ENCODE data around the gene WDR73.
"Not testable (repeated sequence)": the region's sequence is repeated elsewhere in the genome, so short reads cannot be mapped to it uniquely, and the experiment has no call there.

The WDR73 gene
- 31.1 to 46.7 (median 32.7) reads per million in 3 donors for total RNA-seq

DNA sequence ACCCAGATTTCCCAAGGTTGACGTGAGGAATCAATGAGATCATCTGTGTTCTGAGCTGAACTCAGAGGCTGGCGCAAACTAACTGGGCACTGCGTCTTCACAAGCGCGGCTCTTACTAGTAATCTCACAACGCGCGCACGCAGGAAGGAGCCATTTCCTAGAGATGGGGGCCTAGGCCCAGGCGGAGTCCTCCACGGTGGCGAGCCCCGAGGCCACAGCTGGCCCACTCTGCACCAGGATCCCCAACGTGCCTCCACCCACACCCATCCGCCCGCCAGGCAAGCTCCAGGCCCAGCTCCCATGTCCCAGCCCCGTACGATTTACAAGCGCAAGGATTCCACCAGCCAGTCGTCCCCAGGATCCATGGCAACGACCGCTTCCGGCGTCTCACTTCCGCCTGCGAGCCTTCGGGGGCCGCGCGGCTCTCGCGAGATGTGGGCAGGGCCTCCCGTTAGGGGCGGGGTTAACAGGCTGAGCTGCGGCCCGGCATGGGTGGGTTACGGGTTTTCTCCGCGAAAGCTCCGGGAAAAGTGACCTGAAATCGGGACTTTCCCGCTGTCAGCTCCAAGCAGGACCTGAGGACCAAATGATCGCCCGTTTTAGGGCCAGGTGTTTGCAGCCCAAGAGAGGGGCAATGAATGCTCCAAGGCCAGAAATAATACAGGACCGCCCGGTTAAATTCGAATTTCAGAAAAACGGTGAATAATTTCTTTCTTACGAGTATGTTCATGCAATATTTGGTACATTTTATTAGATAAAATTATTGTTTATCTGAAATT, at the start of gene WDR73:
WDR73 (minus strand) TSS at position 374 of the 779 bp plus-strand sequence; CDS start at position 365, 9 bp downstream.
- peak; percentile 94 to 98 (median 94) for DNase-seq

DNA sequence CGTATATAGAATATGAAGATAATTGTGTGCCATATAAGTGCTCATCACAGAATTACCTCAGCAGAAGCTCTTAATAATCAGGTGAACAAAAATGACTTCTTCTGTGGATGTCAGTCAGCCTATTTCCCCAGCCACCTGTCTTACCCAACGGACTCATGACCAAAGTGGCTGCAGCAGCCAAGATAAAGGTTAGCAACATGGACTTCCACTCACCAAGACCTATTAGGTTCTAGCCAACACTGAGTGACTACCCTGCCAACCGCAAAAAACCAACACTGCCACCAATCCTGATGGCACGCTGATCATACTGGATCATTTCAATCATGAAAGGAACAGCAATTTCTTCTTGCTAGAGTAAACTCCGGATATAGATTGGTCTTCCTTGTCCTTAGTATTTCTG, 49.7 kb upstream of the WDR73 start:
- Histone ChIP-seq H3K27me3 (replicated peaks; ENCODE audit: control insufficient read depth, insufficient read depth, low read length, poor library complexity, severe bottlenecking) (no peaks in the 10 kb centered on the region), H3K4me3 (ENCODE audit: insufficient read depth, low read depth, low read length, poor library complexity, severe bottlenecking) (no peak overlapping the region), H3K4me1 (ENCODE audit: control insufficient read depth, insufficient read depth, low read length, poor library complexity, severe bottlenecking) (no peaks in the 10 kb centered on the region), H3K27ac (ENCODE audit: insufficient read depth, low read length, poor library complexity, severe bottlenecking) (no peak overlapping the region), H3K36me3 (ENCODE audit: control insufficient read depth, insufficient read depth, low read length) (no peaks in the 10 kb centered on the region), H3K9me3 (ENCODE audit: control insufficient read depth, low read length) (no peaks in the 10 kb centered on the region)
- no peak for DNase-seq

More for the DNA sequence above, at the start of gene WDR73:
- peak within 1 kb of the TSS; percentile 93 for H3K27ac ChIP-seq (ENCODE audit: insufficient read depth, low read length, poor library complexity, severe bottlenecking)
- H3K4me1 ChIP-seq (ENCODE audit: control insufficient read depth, insufficient read depth, low read length, poor library complexity, severe bottlenecking): peaks cover 28% of the 10 kb centered on the region
- H3K36me3 ChIP-seq (ENCODE audit: control insufficient read depth, insufficient read depth, low read length): peaks cover 18% of the 10 kb centered on the region
- H3K9me3 ChIP-seq (ENCODE audit: control insufficient read depth, low read length): no peaks in the 10 kb centered on the region
- H3K27me3 ChIP-seq (replicated peaks; ENCODE audit: control insufficient read depth, insufficient read depth, low read length, poor library complexity, severe bottlenecking): no peaks in the 10 kb centered on the region
- H3K4me3 ChIP-seq (ENCODE audit: insufficient read depth, low read depth, low read length, poor library complexity, severe bottlenecking): peak within 1 kb of the TSS; percentile 89

DNA sequence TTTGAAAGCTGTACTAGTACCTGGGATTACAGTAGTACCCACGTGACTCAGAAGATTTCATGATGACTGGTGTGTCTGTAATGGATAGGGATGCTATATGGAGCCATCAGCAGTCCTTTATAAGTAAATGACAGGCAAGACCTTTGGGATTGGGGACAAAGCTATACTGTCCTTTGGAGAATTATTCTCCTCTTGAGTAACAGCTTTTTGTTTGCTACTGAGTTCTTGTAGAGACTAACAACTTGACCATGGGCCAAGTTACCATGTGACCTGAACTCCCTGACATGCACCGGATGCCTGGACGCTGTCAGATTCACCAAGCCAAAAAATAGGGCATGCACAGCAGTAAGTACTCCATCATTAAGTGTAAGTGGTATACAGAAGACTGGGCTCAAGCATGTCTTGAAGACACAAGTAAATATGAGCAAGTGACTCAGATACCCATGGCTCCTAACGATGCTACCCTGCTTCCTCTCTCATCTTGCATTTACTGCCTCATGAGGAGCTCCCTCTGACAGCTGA, 48.9 kb upstream of the WDR73 start:
- Histone ChIP-seq H3K4me1 (ENCODE audit: control insufficient read depth, insufficient read depth, low read length, poor library complexity, severe bottlenecking) (no peaks in the 10 kb centered on the region), H3K27ac (ENCODE audit: insufficient read depth, low read length, poor library complexity, severe bottlenecking) (no peak overlapping the region)
- DNase-seq: no peak

DNA sequence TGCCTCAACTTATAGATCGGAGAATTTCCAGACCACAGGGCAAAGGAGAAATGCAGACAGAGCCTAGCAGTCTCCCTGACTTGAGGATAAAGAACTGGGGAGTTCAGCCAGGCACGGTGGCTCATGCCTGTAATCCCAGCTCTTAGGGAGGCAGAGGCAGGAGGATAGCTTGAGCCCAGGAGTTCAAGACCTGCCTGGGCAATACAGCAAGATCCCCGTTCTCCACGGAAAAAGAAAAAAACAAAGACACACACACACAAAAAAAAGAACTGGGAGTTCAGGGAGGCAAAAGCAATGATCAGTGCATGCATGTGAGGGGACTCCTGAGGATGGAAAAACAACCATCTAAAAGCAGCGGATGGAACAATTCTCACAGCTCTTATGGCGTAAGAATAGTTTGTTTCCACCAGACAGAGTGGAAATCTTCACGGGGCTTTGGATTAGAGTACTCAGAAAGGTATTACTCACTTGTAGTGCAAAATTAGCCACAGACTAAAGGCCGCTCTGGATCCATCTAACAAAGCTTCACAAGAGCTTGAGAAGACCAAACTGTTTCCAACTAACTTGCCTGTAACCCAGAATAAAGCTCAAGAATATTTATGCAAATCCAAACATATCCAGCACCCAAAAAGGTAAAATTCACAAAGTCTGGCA, 45.6 kb upstream of the WDR73 start:
- DNase-seq: no peak
- no peaks in the 10 kb centered on the region for H3K9me3 ChIP-seq (ENCODE audit: control insufficient read depth, low read length)
- no peaks in the 10 kb centered on the region for H3K27me3 ChIP-seq (replicated peaks; ENCODE audit: control insufficient read depth, insufficient read depth, low read length, poor library complexity, severe bottlenecking)
- no peaks in the 10 kb centered on the region for H3K36me3 ChIP-seq (ENCODE audit: control insufficient read depth, insufficient read depth, low read length)
- no peak overlapping the region for H3K27ac ChIP-seq (ENCODE audit: insufficient read depth, low read length, poor library complexity, severe bottlenecking)
- H3K4me3 ChIP-seq (ENCODE audit: insufficient read depth, low read depth, low read length, poor library complexity, severe bottlenecking): no peak overlapping the region
- H3K4me1 ChIP-seq (ENCODE audit: control insufficient read depth, insufficient read depth, low read length, poor library complexity, severe bottlenecking): no peaks in the 10 kb centered on the region

More for the DNA sequence above, 48.9 kb upstream of the WDR73 start:
- no peaks in the 10 kb centered on the region for H3K9me3 ChIP-seq (ENCODE audit: control insufficient read depth, low read length)
- H3K4me3 ChIP-seq (ENCODE audit: insufficient read depth, low read depth, low read length, poor library complexity, severe bottlenecking): no peak overlapping the region
- H3K36me3 ChIP-seq (ENCODE audit: control insufficient read depth, insufficient read depth, low read length): no peaks in the 10 kb centered on the region
- H3K27me3 ChIP-seq (replicated peaks; ENCODE audit: control insufficient read depth, insufficient read depth, low read length, poor library complexity, severe bottlenecking): no peaks in the 10 kb centered on the region

DNA sequence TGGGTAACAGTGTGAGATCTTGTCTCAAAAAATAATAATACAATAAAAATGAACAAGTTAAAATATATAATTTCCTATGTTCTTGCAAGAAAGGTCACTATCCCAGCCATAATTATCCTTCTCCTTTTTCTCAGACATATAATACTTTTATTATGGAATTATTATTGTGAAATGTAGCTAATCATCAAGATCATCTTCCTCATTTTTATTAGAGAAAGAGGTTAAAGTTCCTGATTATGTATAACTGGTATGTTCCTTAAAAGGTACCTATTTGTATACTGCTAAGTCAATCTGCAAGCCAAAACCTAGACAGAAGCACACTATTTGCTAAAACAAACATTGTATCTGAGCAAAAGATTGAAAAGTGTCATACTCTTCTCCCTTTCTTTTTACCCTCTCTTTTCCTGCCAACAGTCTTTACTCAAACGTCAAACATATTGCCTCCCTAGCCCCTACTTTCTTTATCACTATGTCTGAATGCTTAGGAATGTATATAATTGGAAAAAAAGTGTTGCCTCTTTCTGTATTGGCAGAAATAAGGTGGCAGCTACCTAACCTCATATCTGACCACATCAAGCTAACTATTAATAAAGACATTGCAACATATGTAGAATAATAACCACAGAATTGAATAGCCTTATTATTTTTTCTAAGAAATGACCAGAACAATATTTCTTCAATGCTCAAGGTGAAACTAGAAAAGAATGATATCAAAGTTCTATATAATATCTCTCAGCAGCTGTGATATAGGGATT, 43.3 kb upstream of the WDR73 start:
- Histone ChIP-seq H3K9me3 (ENCODE audit: control insufficient read depth, low read length) (no peaks in the 10 kb centered on the region), H3K36me3 (ENCODE audit: control insufficient read depth, insufficient read depth, low read length) (no peaks in the 10 kb centered on the region), H3K4me1 (ENCODE audit: control insufficient read depth, insufficient read depth, low read length, poor library complexity, severe bottlenecking) (no peaks in the 10 kb centered on the region), H3K27ac (ENCODE audit: insufficient read depth, low read length, poor library complexity, severe bottlenecking) (no peak overlapping the region), H3K27me3 (replicated peaks; ENCODE audit: control insufficient read depth, insufficient read depth, low read length, poor library complexity, severe bottlenecking) (no peaks in the 10 kb centered on the region), H3K4me3 (ENCODE audit: insufficient read depth, low read depth, low read length, poor library complexity, severe bottlenecking) (no peak overlapping the region)
- DNase-seq: no peak

DNA sequence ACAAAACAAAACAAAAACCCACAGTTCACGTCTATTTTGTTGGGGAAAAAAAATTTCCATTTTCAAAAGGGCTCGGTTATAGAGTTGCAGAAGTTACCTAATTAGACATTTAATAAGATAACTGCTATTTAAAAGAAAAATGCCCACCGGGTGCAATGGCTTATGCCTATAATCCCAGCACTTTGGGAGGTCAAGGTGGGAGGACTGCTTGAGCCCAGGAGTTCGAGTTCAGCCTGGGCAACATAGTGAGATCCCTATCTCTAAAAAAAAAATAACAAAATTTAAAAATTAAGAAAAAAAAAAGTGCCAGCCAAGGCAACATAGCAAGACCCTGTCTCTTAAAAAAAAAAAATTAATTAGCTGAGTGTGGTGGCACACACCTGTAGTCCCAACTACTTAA, 42.7 kb upstream of the WDR73 start:
- H3K4me1 ChIP-seq (ENCODE audit: control insufficient read depth, insufficient read depth, low read length, poor library complexity, severe bottlenecking): no peaks in the 10 kb centered on the region
- no peak overlapping the region for H3K27ac ChIP-seq (ENCODE audit: insufficient read depth, low read length, poor library complexity, severe bottlenecking)
- H3K9me3 ChIP-seq (ENCODE audit: control insufficient read depth, low read length): no peaks in the 10 kb centered on the region
- no peaks in the 10 kb centered on the region for H3K36me3 ChIP-seq (ENCODE audit: control insufficient read depth, insufficient read depth, low read length)
- no peak overlapping the region for H3K4me3 ChIP-seq (ENCODE audit: insufficient read depth, low read depth, low read length, poor library complexity, severe bottlenecking)
- H3K27me3 ChIP-seq (replicated peaks; ENCODE audit: control insufficient read depth, insufficient read depth, low read length, poor library complexity, severe bottlenecking): no peaks in the 10 kb centered on the region
- DNase-seq: no peak

DNA sequence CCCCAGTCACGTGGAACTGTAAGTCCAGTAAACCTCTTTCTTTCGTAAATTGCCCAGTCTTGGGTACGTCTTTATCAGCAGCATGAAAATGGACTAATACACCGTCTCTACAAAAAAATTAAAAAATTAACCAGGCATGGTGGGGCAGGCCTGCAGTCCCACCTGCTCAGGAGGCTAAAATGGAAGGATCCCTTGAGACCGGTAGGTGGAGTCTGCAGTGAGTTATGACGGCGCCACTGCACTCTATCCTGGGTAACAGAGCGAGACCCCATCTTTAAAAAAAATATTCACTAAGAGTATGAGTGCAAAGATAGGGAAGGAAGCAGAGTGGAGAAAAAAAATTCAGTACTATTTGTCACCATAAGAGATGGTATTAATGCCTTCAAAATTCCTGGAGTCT, 36.3 kb upstream of the WDR73 start:
- H3K4me1 ChIP-seq (ENCODE audit: control insufficient read depth, insufficient read depth, low read length, poor library complexity, severe bottlenecking): no peaks in the 10 kb centered on the region
- H3K4me3 ChIP-seq (ENCODE audit: insufficient read depth, low read depth, low read length, poor library complexity, severe bottlenecking): no peak overlapping the region
- H3K9me3 ChIP-seq (ENCODE audit: control insufficient read depth, low read length): no peaks in the 10 kb centered on the region
- peaks cover 22% of the 10 kb centered on the region for H3K36me3 ChIP-seq (ENCODE audit: control insufficient read depth, insufficient read depth, low read length)
- DNase-seq: no peak
- H3K27me3 ChIP-seq (replicated peaks; ENCODE audit: control insufficient read depth, insufficient read depth, low read length, poor library complexity, severe bottlenecking): no peaks in the 10 kb centered on the region
- no peak overlapping the region for H3K27ac ChIP-seq (ENCODE audit: insufficient read depth, low read length, poor library complexity, severe bottlenecking)

DNA sequence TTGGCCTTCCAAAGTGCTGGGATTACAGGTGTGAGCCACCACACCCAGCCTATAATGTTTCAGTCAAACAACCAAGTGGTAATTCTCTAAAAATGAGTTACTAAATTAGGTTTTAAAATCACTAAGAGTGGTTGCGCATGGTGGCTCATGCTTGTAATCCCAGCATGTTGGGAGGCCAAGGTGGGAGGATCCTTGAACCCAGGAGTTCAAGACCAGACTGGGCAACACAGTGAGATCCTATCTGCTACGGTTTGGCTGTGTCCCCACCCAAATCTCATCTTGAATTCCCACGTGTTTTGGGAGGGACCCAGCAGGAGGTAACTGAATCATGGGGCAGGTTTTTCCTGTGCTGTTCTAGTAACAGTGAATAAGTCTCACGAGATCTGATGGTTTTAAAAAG, 35.8 kb upstream of the WDR73 start:
- no peaks in the 10 kb centered on the region for H3K9me3 ChIP-seq (ENCODE audit: control insufficient read depth, low read length)
- H3K27me3 ChIP-seq (replicated peaks; ENCODE audit: control insufficient read depth, insufficient read depth, low read length, poor library complexity, severe bottlenecking): no peaks in the 10 kb centered on the region
- no peak overlapping the region for H3K4me3 ChIP-seq (ENCODE audit: insufficient read depth, low read depth, low read length, poor library complexity, severe bottlenecking)
- peaks cover 22% of the 10 kb centered on the region for H3K36me3 ChIP-seq (ENCODE audit: control insufficient read depth, insufficient read depth, low read length)
- no peak for DNase-seq
- no peaks in the 10 kb centered on the region for H3K4me1 ChIP-seq (ENCODE audit: control insufficient read depth, insufficient read depth, low read length, poor library complexity, severe bottlenecking)
- H3K27ac ChIP-seq (ENCODE audit: insufficient read depth, low read length, poor library complexity, severe bottlenecking): no peak overlapping the region

DNA sequence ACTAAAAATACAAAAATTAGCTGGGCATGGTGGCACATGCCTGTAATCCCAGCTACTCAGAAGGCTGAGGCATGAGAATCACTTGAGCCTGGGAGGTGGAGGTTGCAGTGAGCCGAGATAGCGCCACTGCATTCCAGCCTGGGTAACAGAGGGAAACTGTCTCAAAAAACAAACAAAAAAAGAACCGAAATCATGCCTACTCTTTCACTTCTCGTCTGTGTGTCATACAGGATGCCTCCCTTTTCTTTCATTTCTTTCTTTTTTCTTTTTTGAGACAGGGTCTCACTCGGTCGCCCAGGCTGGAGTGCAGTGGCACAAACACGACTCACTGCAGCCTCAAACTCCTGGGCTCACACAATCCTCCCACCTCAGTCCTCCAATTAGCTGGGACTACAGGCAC, 32.4 kb upstream of the WDR73 start:
- not testable (repeated sequence) for H3K27me3 ChIP-seq (replicated peaks; ENCODE audit: control insufficient read depth, insufficient read depth, low read length, poor library complexity, severe bottlenecking); DNase-seq; H3K9me3 ChIP-seq (ENCODE audit: control insufficient read depth, low read length); H3K4me3 ChIP-seq (ENCODE audit: insufficient read depth, low read depth, low read length, poor library complexity, severe bottlenecking); H3K4me1 ChIP-seq (ENCODE audit: control insufficient read depth, insufficient read depth, low read length, poor library complexity, severe bottlenecking); H3K27ac ChIP-seq (ENCODE audit: insufficient read depth, low read length, poor library complexity, severe bottlenecking)
- H3K36me3 ChIP-seq (ENCODE audit: control insufficient read depth, insufficient read depth, low read length): peaks cover 25% of the 10 kb centered on the region

Measured in effector memory CD4-positive, alpha-beta T cell (primary cell).